GM18951 (cell line): ENCODE data around the gene ACOT7.

Experiments used
- POLR2A ChIP-seq: IDR thresholded peaks from 4 replicates; pipeline ENCODE4 v1.6.1; 2011; ENCODE audit warnings: mild to moderate bottlenecking; ENCODE audit not compliant: insufficient read length, insufficient read depth; ENCODE audit errors: extremely low read depth
- in situ Hi-C: fragments of 300-500 bp; cut with MboI; formaldehyde crosslinking; loops from one replicate; pipeline ENCODE4 v1.12.0; 2022; ENCODE audit warnings: low sequenced_read_pairs, mixed read lengths, inconsistent platforms; ENCODE audit not compliant: unreplicated experiment

ACOT7 gene

DNA sequence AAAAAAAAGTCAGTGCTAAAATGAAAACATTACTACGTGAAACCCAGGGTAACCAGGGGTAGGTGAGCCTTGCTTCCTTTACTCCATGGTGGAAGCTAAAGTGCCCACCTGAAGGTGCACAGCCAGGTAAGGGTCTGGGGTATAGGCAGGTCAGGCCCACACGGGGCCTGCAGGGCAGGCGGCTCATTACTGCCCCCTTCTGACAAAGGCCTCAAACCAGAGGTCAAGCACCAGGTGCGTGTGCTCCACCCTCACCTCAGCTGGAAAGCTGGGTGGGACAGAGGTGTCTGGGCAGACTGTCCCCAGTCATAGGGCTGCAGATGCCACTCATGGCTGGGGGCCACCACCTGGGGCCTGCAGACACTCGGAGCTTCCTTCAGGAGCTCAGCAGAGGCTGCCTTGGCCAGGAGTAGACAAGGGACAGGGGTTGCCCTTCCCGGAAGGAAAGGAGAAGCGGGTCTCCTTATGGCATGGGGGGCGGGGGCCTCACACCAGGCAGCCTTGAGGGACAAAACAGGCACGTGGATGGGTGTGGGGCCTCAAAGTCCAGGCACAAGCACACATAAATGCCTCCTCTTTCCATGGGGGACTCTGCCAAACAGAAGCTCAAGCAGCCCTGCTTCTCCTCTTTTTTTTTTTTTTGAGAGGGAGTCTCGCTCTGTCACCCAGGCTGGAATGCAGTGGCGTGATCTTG, 36.2 kb downstream of the ACOT7 start:
- TF ChIP-seq POLR2A: no peak
- in situ Hi-C loops: no loop called here

DNA sequence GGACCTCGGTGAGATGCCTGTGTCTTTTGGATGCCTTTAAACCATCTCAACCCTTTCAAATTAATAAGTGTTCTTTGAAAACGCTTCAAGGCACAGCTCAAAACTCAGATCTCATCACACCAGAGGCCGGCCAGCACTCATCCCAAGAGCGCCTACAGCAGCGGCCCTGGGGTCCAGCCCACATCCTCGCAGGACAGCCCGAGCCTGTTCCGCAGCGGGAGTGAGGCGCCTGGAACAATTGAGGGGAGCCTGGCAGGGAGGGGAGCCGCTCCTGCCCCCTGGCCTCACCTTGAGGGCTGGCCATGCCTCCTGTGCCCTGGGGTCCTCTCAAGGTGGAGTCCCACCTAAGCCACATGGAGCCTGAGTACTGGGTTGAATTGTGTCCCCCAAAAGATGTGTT, 37.9 kb downstream of the ACOT7 start:
- in situ Hi-C loops: no loop called here
- TF ChIP-seq POLR2A: no peak

DNA sequence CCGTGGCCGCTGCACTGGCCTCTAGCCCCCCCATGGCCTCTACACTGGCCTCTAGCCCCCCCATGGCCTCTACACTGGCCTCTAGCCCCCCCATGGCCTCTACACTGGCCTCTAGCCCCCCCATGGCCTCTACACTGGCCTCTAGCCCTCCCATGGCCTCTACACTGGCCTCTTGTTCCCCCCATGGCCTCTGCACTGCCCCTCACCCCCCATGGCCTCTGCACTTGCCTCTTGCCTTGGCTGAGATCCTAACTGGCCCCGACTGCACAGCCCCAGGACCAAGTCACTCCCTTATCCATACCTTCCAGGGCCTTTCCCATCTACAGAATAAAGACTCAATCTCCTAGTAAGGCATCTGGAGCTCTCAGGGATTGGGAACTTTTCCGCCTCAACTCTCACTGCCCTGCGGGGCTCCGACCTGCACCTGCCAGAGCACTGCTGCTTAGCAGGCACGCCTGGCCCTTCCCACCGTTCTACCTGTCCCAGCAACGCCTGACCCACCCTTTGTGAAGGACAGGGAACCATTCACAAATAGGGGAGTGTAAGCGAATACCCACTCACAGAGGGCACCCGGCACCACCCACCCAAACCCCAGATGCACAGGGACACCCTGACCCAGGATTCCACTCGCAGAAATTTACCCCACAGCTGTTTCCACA, 38.8 kb downstream of the ACOT7 start:
- in situ Hi-C loops: no loop called here
- TF ChIP-seq POLR2A: no peak

DNA sequence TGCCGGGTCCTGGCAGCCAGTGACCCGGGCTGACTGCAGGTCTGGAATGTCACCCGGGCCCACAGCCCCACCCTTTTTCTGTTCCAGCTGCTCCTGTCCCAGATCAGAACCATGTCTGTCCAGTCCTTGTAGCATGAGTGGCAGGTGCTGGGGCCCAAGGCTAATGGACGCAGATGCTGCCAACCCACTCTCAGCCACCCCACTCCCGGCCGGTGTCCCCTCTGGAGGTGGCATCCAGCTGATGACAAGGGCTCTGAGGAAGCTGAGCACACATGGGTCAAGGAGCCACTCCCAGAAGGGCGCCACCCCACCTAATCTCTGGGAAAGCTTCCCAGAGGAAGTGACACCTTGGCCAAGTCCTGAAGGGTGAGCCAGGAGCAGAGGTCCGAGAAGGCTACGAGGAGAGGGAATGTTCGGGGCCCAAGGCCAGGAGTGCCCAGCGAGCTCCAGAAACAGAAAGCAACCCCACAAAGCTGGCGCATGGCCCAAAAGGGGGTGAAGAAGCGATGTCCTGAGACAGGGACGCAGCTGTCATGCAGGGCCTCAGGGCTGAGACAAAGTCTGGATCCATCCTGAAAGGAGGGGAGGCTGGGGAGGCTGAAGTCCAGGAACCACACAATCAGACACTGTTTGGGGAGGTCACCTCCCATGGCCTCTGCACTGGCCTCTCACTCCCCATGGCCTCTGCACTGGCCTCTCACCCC, 39.5 kb downstream of the ACOT7 start:
- no peak for TF ChIP-seq POLR2A
- in situ Hi-C loops: no loop called here

DNA sequence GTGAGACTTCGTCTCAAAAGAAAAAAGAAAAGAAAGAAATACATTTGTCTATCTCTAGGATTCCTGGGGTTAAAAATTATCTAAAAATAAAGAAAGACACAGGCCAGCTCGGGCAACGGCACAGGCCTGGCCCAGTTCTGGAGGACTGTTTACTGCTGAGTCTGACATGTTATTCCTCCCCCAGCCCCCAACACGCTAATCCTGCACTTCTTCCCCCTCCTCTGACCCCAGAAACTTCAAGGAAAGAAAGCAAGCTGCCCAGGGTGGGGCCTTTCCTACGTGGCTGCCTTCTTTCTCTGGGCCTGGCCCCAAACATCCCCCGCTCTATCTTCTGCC, 40.0 kb downstream of the ACOT7 start:
- in situ Hi-C loops: no loop called here
- TF ChIP-seq POLR2A: no peak

DNA sequence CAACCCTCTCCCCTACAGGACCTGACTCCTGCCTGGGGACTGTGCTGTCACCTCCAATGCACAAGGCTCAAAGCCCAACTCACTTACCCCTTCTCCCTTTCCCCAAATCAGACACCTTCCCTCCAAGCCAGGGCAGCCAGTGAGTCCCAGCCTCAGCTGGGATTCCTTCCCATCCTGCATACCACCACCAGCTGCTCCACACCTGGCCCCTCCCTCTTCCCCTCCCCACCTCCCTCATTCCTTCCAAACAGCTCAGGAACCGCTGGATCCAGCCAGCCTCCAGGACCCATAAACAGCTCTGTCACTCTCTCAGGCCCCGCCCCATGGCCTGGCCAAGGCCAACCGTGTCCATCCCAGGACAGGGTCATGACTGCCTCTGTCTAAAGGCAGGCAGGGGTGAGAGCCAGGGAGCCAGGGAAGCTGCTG, 41.4 kb downstream of the ACOT7 start:
- no peak for TF ChIP-seq POLR2A
- in situ Hi-C loops: no loop called here

DNA sequence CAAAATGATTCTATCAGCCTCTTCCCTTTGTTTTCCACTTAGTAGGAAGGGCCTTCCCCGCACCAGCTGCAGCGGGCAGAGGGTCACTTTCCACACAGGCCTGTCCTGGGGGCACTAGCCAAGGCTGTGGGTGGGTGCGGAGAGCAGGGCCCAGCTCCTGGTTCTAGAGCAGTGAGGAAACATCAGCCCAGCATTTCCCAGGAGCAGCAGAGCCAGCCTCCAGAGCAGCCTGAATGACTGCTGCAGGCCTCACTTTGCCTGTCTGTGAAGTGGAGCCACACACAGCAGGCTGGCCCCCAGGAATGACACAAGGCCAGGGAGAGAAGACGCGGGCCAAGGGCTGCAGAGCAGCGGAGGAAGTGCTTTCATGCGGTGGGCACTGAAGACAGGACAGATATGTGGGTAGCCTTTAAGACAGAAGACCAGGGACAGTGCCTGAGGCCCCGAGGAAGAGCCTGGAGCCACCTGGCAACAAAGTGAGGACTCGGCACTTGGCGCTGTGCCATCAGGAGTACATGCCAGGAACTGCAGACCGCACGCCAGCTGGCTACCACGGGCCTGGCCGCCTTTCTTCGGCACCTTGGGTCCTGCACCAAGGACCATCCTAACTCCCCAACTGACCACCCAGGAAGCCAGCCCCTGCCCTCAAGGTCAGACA, 42.0 kb downstream of the ACOT7 start:
- in situ Hi-C loops: no loop called here
- no peak for TF ChIP-seq POLR2A

DNA sequence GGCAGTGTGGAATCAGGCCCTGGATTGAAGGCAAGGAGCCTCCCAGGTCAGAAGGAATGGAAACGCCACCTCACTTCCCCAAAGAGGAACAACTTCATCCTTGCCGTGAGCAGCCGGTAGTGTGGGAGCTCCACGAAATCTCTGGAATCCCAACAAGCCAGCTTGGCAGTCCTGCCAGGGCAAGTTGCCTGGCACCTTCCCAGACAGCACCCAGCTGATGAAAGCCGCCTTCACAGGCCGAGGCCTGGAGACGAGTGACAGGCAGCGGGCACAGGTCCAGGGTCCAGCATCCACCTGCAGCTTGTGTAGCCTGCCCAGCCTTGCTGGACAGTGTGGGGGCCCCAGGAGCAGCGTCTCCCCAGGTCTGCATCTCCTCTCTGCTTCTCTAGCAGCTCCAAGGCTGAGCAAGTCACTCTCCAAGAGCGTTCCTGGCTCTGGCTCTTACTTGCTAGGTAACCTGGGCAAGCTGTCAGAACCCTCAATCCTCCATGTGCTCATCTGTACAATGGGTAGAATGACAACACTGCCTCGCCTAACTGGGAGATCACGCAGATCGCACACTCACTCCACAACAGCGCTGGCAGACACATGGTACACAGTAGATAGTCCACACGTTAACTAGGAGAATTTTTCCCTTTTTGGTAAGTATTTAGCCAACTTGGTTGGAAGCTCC, 43.0 kb downstream of the ACOT7 start:
- TF ChIP-seq POLR2A: no peak
- in situ Hi-C loops: no loop called here

DNA sequence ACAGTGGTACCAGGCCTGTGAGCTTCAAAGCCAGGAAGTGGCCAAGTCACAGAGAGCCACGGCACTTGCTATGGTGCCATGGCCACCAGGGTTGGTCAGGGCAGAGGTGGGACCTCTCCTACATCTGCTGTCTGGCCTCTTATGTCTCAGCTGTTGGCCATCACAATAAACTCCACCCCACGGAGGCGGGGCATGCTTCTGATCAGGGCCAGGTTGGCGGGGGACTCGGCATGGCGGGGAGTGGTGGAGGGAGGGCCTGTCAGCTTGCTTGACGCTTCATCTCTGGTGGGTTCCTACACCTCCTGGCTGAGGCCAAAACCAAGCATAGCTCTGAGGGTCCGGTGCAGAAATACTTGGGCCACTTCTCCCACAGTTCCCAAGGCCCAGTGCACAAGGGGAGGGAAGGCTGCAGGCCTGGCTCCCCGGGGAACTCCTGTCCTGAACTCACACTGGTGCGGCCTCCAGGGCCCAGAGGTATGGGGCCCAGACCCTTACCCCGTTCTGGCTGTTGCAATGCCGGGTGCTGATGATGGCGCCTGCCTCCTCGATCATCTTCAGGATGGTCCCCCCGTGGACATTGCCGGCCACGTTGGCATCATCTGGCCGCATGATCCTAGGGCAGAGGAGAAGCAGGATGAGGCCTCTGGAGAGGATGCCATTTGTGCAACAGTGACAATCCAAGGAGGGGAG, 44.2 kb downstream of the ACOT7 start:
- TF ChIP-seq POLR2A: no peak
- in situ Hi-C loops: loop anchor here (5.0 kb wide), 1 partner anchor 63 kb away; no protein-coding TSS in a partner anchor

DNA sequence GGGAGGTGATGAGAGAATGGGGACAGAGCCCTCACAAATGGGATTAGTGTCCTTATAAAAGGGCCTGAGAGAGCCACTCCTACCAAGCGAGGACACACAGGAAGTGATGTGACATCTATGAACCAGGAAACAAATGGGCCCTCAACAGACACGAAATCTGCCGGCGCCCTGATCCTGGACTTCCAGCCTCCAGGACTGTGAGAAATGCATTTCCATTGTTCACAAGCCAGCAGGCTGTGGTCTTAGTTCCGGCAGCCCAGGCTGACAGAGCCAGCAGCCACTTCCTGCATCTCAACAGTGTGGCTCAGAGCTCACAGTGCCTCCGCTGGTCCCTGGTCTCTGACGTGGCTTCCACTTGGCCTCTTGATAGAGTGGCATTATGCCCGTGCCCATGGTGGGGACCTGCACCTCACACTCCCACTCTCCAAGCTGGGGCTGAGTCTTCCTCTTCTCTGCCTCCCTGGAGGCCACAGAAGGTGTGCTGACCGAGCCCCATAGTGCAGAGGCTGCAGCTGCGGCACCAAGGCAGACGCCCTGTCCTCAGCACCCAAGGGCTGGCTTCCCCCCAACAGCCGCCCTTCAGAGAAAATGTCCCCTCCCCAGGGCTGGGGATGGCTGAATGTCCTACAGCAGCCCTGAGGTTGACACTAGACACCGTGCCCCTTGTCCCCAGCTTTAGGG, 44.9 kb downstream of the ACOT7 start:
- no peak for TF ChIP-seq POLR2A
- in situ Hi-C loops: loop anchor here (5.0 kb wide), 1 partner anchor 64 kb away; no protein-coding TSS in a partner anchor

DNA sequence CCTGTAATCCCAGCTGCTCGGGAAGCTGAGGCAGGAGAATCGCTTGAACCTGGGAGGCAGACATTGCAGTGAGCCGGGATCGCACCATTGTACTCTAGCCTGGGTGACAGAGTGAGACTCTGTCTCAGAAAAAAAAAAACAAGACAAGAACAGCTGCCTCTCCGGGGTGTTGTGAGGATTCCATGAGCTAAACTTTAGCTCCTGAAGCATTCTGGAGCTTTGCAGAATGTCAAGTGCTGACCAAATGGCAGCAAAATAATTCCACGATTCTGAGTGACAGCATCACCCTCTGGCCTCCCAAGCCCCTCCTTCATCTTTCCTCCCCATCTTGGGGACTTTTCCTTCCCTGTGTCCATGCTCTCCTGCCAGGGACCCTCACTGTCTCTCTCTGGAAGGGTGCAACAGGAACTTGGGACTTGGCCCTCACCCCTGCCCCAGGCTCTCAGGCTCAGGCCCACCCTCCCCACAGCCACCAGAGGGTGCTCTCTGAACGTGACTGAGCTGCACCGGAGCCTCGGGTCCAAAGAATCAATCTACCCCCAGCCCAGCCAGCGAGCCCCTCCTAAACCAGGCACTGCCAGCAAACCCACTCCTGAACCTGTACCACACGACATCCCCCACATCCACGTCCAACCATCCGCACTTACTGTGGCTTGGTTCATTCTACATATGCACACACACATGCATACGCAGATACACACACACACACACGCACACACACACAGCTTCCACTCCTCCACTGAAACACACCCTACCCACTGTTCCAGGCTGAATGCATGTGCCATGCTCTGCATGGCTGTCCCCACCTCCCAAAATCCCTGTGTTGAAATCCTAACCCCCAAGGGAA, 45.7 kb downstream of the ACOT7 start:
- no peak for TF ChIP-seq POLR2A
- in situ Hi-C loops: loop anchor here (5.0 kb wide), 1 partner anchor 64 kb away; no protein-coding TSS in a partner anchor
